Measurements from ENCODE around the gene ZNHIT6. TPM values are rescaled to one million over a fixed set of nuclear protein-coding genes. Genes with fewer than 3 reads are reported as not detected.

ZNHIT6 gene
- total RNA-seq, 1 donor from 2014 or later = 8.2 TPM

- no peak for TF ChIP-seq CTCF (IDR thresholded peaks at IDR 0.05)
- Histone ChIP-seq H3K27ac (no peak overlapping the region), H3K9me3 (no peaks in the 10 kb centered on the region), H3K4me1 (peaks cover 0 to 2% of the 10 kb centered on the region in 2 donors), H3K36me3 (peaks cover 3 to 28% of the 10 kb centered on the region in 2 donors), H3K27me3 (no peaks in the 10 kb centered on the region), H3K4me3 (no peak overlapping the region)
- intact Hi-C loops (cut with DNase I) = loop anchor here (5.0 kb wide), 2 partner anchors 181 to 409 kb away; no protein-coding TSS in a partner anchor
- DNase-seq (ENCODE audit: low spot score in 2 of 2) = no peak
These were observed 2.3 kb downstream of the ZNHIT6 start for GRCh38 chr1:85705940-85706339.

- Histone ChIP-seq H3K36me3 (peaks cover 2 to 32% of the 10 kb centered on the region in 2 donors), H3K9me3 (no peaks in the 10 kb centered on the region), H3K4me1 (peaks cover 0 to 3% of the 10 kb centered on the region in 2 donors), H3K27ac (no peak overlapping the region), H3K27me3 (no peaks in the 10 kb centered on the region), H3K4me3 (no peak overlapping the region)
- intact Hi-C loops (cut with DNase I) = no loop called here
- DNase-seq (ENCODE audit: low spot score in 2 of 2) = no peak
- no peak for TF ChIP-seq CTCF (IDR thresholded peaks at IDR 0.05)
These were observed 7.8 kb downstream of the ZNHIT6 start for GRCh38 chr1:85700422-85700821.

- TF ChIP-seq CTCF (IDR thresholded peaks at IDR 0.05) = no peak
- peaks cover 0 to 3% of the 10 kb centered on the region in 2 donors for H3K4me1 ChIP-seq
- peaks cover 0 to 20% of the 10 kb centered on the region in 2 donors for H3K36me3 ChIP-seq
- intact Hi-C loops (cut with DNase I) = loop anchor here (10.0 kb wide), 1 partner anchor 233 kb away; the partner anchor contains the start of gene DDAH1
- no peak for DNase-seq (ENCODE audit: low spot score in 2 of 2)
- H3K9me3 ChIP-seq = no peaks in the 10 kb centered on the region
- no peak overlapping the region for H3K27ac ChIP-seq
- no peak overlapping the region for H3K4me3 ChIP-seq
- no peaks in the 10 kb centered on the region for H3K27me3 ChIP-seq
These were observed 10.3 kb downstream of the ZNHIT6 start for GRCh38 chr1:85697895-85698294.

GRCh38 chr1:85692730-85693314 lies 15.4 kb downstream of the ZNHIT6 start:
- H3K36me3 ChIP-seq = peaks cover 0 to 6% of the 10 kb centered on the region in 2 donors
- H3K27me3 ChIP-seq = no peaks in the 10 kb centered on the region
- TF ChIP-seq CTCF (IDR thresholded peaks at IDR 0.05) = peak; percentile 29 to 64 (median 55)
- intact Hi-C loops (cut with DNase I) = loop anchor here (1.0 to 10.0 kb wide), 4 partner anchors 81 to 385 kb away; partner anchors contain the start of gene DDAH1
- no peaks in the 10 kb centered on the region for H3K9me3 ChIP-seq
- DNase-seq (ENCODE audit: low spot score in 2 of 2) = no peak
- no peak overlapping the region for H3K4me3 ChIP-seq
- peaks cover 0 to 2% of the 10 kb centered on the region in 2 donors for H3K4me1 ChIP-seq
- no peak overlapping the region for H3K27ac ChIP-seq

- H3K36me3 ChIP-seq = peaks cover 0 to 6% of the 10 kb centered on the region in 2 donors
- H3K4me1 ChIP-seq = no peaks in the 10 kb centered on the region
- intact Hi-C loops (cut with DNase I) = loop anchor here (5.0 to 10.0 kb wide), 3 partner anchors 78 to 225 kb away; partner anchors contain the start of gene DDAH1
- DNase-seq (ENCODE audit: low spot score in 2 of 2) = no peak
- H3K27ac ChIP-seq = no peak overlapping the region
- no peak overlapping the region for H3K4me3 ChIP-seq
- H3K9me3 ChIP-seq = no peaks in the 10 kb centered on the region
- H3K27me3 ChIP-seq = no peaks in the 10 kb centered on the region
- TF ChIP-seq CTCF (IDR thresholded peaks at IDR 0.05) = no peak
These were observed 18.3 kb downstream of the ZNHIT6 start for GRCh38 chr1:85689775-85690404.
